Mesothelial cell of epicardium (in vitro differentiated cells): ENCODE results near the gene TGFA. TPM values are rescaled to one million over a fixed set of nuclear protein-coding genes. Genes with fewer than 3 reads are reported as not detected.

Experiments
- DNase-seq, 2 experiments: peaks; one replicate each; pipeline ENCODE4 v3.0.0; 2021; ENCODE audit warnings: low spot score in 2 of 2; ENCODE audit not compliant: unreplicated experiment in 2 of 2
- H3K27ac Mint-ChIP-seq: 2 replicates; pipeline ENCODE4 v1.8.0; 2021; ENCODE audit warnings: mixed read lengths
- H3K27me3 Mint-ChIP-seq: 2 replicates; pipeline ENCODE4 v1.8.0; 2021; ENCODE audit warnings: low read depth, mixed read lengths
- H3K36me3 Mint-ChIP-seq: 2 replicates; pipeline ENCODE4 v1.8.0; 2021; ENCODE audit warnings: mixed read lengths
- H3K4me1 Mint-ChIP-seq: 2 replicates; pipeline ENCODE4 v1.8.0; 2021; ENCODE audit warnings: mixed read lengths
- H3K4me3 Mint-ChIP-seq: 2 replicates; pipeline ENCODE4 v1.8.0; 2021; ENCODE audit warnings: mild to moderate bottlenecking, moderate library complexity, mixed read lengths
- H3K9me3 Mint-ChIP-seq: 2 replicates; pipeline ENCODE4 v1.8.0; 2021; ENCODE audit warnings: mixed read lengths
- CTCF ChIP-seq: fragments of 200-600 bp; sonication (generic); IDR thresholded peaks from one replicate; pipeline ENCODE4 v1.5.0; 2021; ENCODE audit warnings: antibody characterized with exemption; ENCODE audit not compliant: unreplicated experiment
- total RNA-seq: library from RNA; stranded (reverse); gene quantifications from 3 replicates; pipeline ENCODE4 v1.2.1, GENCODE V29; 2021

TGFA gene
- total RNA-seq, 1 donor from 2014 or later: 0.96 TPM

- TF ChIP-seq CTCF: no peak
- peaks cover 18% of the 10 kb centered on the region for H3K4me1 Mint-ChIP-seq
- peak overlapping the region; percentile 77 for H3K4me3 Mint-ChIP-seq
- H3K9me3 Mint-ChIP-seq: no peaks in the 10 kb centered on the region
- H3K27ac Mint-ChIP-seq: no peak overlapping the region
- no peaks in the 10 kb centered on the region for H3K36me3 Mint-ChIP-seq
- H3K27me3 Mint-ChIP-seq: peaks cover 82% of the 10 kb centered on the region
- DNase-seq: no peak
These were observed 909 bp downstream of the TGFA start for GRCh38 chr2:70552501-70553333.

- DNase-seq: no peak
- no peak overlapping the region for H3K4me3 Mint-ChIP-seq
- peaks cover 14% of the 10 kb centered on the region for H3K4me1 Mint-ChIP-seq
- no peaks in the 10 kb centered on the region for H3K9me3 Mint-ChIP-seq
- H3K36me3 Mint-ChIP-seq: no peaks in the 10 kb centered on the region
- TF ChIP-seq CTCF: no peak
- no peak overlapping the region for H3K27ac Mint-ChIP-seq
- H3K27me3 Mint-ChIP-seq: peaks cover 78% of the 10 kb centered on the region
These were observed 2.5 kb downstream of the TGFA start for GRCh38 chr2:70551167-70551566.

- Mint-ChIP-seq H3K36me3 (no peaks in the 10 kb centered on the region), H3K9me3 (no peaks in the 10 kb centered on the region), H3K27me3 (peaks cover 81% of the 10 kb centered on the region), H3K27ac (no peak overlapping the region), H3K4me3 (no peak overlapping the region), H3K4me1 (peaks cover 14% of the 10 kb centered on the region)
- TF ChIP-seq CTCF: no peak
- no peak for DNase-seq
These were observed 3.7 kb downstream of the TGFA start for GRCh38 chr2:70549962-70550361.

GRCh38 chr2:70549064-70549710, 4.4 kb downstream of the TGFA start:
- no peak overlapping the region for H3K27ac Mint-ChIP-seq
- no peak for TF ChIP-seq CTCF
- no peaks in the 10 kb centered on the region for H3K36me3 Mint-ChIP-seq
- peaks cover 79% of the 10 kb centered on the region for H3K27me3 Mint-ChIP-seq
- H3K4me1 Mint-ChIP-seq: peaks cover 12% of the 10 kb centered on the region
- H3K9me3 Mint-ChIP-seq: no peaks in the 10 kb centered on the region
- H3K4me3 Mint-ChIP-seq: no peak overlapping the region
- no peak for DNase-seq

GRCh38 chr2:70548233-70548632, 5.4 kb downstream of the TGFA start:
- TF ChIP-seq CTCF: no peak
- Mint-ChIP-seq H3K9me3 (no peaks in the 10 kb centered on the region), H3K4me1 (peaks cover 8% of the 10 kb centered on the region), H3K36me3 (no peaks in the 10 kb centered on the region), H3K27me3 (peaks cover 77% of the 10 kb centered on the region), H3K4me3 (no peak overlapping the region), H3K27ac (no peak overlapping the region)
- DNase-seq: no peak
